Effector CD4-positive, alpha-beta T cell (primary cell): ENCODE results near the gene HRH2.
"Not testable (repeated sequence)": the region's sequence is repeated elsewhere in the genome, so short reads cannot be mapped to it uniquely, and the experiment has no call there.

Experiments used
- DNase-seq: peaks from one replicate; pipeline ENCODE4 v3.0.0-alpha.2; 2020
- total RNA-seq: gene quantifications from one replicate; lab custom pipeline; 2026; lab: John Stamatoyannopoulos, UW

Gene HRH2, protein sequence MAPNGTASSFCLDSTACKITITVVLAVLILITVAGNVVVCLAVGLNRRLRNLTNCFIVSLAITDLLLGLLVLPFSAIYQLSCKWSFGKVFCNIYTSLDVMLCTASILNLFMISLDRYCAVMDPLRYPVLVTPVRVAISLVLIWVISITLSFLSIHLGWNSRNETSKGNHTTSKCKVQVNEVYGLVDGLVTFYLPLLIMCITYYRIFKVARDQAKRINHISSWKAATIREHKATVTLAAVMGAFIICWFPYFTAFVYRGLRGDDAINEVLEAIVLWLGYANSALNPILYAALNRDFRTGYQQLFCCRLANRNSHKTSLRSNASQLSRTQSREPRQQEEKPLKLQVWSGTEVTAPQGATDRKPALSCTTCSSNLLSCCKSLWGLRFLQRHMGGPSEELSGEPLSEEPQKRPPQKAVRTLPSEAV
- total RNA-seq: 12.9 reads per million, percentile 37 among the genes with 10 or more reads in this experiment

GRCh38 chr5:175657593-175658271 lies at the start of gene HRH2:
TSS of gene HRH2 (plus strand) at chr5:175658071. CDS start at chr5:175683234, 25,163 bp downstream.
- no peak for DNase-seq

DNA sequence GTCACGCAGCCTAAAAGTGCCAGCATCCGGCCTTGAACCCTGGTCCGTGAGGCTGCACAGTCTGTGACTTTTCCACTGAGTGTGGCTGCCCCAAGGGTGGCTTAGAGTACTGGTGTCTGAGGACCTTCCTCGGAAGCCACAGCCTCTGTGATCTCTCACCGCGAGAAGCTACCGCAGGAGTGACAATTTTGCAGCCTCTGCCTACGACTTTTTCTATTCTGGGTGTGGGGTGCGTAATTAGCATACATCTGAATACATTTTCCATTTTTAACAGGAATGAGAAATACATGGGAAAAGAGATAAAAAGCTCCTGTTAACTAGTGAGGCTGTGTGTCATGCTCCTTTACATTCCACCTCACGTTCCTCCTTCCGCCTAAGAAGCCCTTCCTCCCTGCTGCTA lies 48.3 kb upstream of the HRH2 start:
- DNase-seq: no peak

GRCh38 chr5:175610381-175610780 lies 47.5 kb upstream of the HRH2 start:
- no peak for DNase-seq

- no peak for DNase-seq
Measured at GRCh38 chr5:175610898-175611297, 47.0 kb upstream of the HRH2 start.

- DNase-seq: no peak
Measured at GRCh38 chr5:175614223-175614815, 43.6 kb upstream of the HRH2 start.

- DNase-seq: no peak
Measured at GRCh38 chr5:175614861-175615260, 43.0 kb upstream of the HRH2 start.

DNA sequence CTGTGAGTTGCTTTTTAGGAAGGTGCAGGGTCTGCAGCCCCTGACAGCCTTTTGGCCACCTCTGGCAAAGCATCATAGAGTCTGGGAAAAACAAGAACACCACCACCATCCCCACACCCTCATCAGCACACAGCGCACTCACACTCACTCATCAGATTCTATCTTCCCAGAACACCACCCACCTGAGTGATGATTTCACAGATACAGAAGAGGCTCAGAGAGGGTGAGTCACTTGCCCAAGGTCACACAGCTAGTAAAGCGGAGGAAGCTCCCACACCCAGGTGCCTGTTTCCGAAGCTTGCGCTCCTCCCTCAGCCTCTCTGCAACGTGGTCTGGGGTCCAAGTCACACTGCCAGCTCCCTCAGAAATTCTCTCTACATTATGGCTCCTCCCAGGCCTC lies 41.8 kb upstream of the HRH2 start:
- no peak for DNase-seq

DNA sequence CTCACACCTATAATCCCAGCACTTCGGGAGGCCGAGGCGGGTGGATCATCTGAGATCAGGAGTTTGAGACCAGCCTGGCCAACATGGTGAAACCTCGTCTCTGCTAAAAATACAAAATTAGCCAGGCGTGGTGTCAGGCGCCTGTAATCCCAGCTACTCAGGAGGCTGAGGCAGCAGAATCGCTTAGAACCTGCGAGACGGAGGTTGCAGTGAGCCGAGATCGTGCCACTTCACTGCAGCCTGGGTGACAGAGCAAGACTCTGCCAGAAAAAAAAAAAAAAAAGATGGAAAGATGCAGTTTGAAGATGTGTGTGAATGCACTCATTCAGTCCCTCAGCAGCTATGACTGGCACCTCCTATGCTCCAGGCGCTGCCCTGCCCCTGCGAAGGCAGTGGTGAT lies 41.3 kb upstream of the HRH2 start:
- DNase-seq: not testable (repeated sequence)

GRCh38 chr5:175617447-175617846 lies 40.4 kb upstream of the HRH2 start:
- DNase-seq: no peak

DNA sequence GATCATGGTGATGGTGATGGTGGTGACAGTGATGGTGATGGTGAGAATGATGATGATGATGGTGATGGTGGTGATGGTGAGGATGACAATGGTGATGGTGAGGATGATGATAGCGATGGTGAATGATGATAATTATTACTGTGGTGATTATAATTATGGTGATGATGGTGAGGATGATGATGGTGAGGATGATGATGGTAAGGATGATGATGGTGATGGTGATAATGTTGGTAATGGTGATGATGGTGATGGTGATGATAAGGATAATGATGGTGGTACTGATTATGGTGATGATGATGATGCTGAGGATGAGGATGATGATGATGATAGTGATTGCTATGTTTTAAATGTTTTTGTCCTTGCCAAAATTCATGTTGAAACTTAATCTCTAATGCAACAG lies 37.3 kb upstream of the HRH2 start:
- DNase-seq: no peak

DNA sequence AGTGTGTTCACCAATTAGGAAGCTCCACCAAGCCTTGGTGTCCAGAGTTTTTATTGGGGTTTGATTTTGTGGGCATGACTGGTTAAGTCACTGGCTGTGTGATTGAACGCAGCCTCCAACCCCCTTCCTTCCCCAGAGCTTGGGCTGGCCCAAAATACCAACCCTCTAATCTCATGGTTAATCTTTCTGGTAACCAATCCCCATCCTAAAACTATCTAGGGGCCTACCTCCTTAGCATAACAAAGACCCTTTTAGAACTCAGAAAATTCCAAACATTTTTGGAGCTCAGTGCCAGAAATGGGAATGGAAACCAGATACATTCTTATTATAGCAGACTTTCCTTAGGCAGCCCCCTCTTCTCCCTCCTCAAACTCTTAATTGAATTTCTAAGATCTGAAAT lies 35.9 kb upstream of the HRH2 start:
- no peak for DNase-seq

DNA sequence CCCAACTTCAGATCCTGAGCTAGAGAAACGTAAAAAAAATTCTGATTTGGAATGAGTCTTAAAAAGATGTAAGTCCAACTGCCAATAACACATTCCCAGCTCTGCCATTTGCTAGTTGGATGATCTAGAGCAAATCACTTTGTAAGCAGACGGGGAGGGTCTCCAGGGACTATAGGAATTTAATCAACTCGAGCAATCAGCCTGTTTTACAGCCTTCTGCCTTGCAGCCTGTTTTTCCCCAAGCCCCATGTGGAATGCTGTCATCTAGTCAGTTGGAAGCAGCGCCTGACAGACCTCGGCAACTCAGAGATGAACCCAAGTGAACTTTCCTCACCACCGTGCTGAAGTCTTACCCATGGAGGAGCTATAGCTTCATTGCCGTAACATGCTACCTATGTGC lies 34.8 kb upstream of the HRH2 start:
- DNase-seq: no peak

DNA sequence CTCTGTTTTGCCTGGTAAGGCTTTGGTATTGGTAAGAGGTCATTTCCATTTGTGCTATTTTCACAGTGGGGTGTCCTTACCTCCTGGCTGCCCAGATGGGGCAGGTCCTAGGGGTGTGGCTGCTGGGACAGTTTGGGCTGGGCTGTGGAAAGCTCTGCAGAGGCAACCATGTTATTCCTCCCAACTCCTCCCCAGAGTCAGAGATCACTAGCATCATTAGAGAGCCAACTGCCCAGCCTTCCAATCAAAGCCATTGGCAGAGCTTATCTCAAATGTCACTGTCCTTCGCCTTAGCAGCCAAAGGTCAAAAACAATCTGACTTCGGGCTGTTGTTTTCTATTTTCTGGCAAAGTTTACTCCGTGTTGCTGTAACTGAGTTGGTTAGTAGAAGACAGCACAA lies 33.6 kb upstream of the HRH2 start:
- DNase-seq: no peak

GRCh38 chr5:175627005-175627404 lies 30.9 kb upstream of the HRH2 start:
- DNase-seq: no peak

DNA sequence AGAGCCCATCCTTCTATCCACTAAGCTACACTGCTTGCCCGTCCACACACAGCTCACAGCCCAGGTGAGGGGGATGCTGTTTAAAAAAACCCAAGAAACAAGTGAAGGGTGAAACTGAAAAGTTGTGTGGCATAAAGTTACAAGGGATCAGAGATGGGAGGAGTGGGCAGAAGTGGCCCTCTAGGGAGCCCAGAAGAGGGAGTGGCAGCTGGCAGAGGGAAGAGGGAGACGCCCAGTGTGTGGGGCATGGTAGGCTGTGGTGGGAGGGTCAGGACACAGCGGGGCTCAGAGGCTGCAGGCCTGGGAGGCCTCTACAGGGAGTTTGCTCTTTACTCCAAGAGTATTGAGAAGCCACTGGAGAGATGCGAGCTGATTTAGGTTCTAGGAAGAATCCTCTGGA lies 30.1 kb upstream of the HRH2 start:
- DNase-seq: no peak

GRCh38 chr5:175628668-175629067 lies 29.2 kb upstream of the HRH2 start:
- no peak for DNase-seq

DNA sequence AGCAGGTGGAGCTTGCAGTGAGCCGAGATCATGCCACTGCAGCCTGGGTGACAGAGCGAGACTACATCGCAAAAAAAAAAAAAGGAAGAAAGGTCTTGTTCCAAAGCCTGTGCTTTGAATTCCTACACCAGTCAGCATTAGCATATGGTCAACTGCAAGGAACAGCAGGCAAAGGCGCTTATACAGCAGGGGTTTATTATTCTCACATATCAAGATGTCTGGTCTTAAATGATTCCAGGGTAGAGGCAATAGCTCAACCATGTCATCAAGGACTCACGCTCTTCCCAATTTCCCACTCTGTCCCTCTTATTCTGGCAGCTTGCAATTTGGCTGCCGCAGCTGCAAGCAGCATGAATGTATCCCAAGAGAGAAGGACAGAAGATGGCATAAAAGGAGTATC lies 28.6 kb upstream of the HRH2 start:
- no peak for DNase-seq

GRCh38 chr5:175629793-175630192 lies 28.1 kb upstream of the HRH2 start:
- no peak for DNase-seq

DNA sequence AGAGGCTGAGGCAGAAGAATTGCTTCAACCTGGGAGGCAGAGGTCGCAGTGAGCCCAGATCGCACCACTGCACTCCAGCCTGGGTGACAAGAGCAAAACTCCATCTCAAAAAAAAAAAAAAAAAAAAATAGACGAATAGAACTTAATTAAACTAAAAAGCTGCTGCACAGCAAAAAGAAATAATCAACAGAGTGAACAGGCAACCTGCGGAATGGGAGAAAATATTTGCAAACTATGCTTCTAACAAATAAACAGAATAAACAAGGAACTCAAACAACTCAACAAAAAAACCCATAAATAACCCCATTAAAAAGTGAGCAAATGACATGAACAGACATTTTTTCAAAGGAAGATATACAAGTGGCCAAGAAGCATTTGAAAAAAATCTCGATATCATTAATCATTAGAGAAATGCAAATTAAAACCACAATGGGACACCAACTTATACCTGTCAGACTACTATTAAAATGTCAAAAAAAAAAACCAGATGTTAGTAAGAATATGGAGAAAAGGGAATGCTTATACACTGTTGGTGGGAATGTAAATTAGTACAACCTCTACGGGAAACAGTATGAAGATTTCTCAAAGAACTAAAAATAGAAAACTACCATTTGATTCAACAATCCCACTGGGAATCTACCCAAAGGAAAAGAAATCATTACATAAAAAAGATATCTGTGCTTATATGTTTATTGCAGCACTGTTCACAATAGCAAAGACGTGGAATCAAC lies 21.9 kb upstream of the HRH2 start:
- DNase-seq: no peak

GRCh38 chr5:175638305-175638704 lies 19.6 kb upstream of the HRH2 start:
- DNase-seq: no peak

DNA sequence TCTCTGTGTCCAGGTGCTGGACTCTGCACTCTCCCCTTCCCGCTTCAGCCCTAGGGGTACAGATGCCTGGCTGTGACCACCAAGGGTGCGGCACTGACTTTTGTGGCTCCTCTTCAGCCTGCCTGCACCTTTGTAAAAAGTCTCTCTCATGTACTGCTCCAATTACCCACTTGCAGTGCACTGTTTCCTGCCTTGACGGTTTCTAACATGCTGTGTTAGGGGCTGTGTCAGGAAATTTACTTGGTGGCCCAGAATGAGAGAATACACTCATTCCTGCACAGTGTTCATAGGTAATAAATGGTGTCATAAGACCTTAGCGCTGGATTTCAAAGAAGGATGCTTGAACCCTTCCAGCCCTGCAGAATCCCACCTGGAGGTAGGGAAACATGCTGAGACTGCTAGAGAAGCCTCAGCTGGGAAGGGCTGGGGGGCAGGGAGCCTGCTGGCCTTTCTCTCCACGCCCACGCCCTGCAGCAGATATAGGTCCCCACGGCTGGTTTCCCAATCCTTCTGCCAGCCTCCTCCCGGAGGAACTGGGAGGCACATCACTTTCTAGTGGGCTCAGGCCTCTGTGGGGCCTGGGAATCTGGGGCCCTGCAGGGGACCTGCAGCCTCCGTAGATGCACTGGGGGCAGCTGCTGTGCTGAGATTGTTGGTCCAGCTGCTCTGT lies 17.6 kb upstream of the HRH2 start:
- DNase-seq: no peak

DNA sequence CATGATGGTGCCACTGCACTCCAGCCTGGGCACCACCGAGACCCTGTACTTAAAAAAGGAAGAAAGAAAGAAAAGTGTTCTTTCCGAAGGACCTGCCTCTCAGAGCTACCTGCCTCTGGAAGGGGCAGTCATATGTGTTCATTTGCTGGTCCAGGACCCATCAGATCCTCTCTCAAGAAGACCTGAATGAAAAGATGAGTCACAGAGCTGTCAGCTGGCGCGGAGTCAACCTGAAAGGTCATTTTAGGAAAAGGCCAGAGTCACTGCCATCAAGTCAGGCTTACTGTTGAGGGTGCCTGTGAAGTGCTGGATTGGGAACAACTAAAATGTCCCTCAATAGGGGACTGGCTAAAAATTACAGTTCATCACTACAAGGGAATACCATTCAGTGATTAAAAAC lies 14.9 kb upstream of the HRH2 start:
- no peak for DNase-seq

DNA sequence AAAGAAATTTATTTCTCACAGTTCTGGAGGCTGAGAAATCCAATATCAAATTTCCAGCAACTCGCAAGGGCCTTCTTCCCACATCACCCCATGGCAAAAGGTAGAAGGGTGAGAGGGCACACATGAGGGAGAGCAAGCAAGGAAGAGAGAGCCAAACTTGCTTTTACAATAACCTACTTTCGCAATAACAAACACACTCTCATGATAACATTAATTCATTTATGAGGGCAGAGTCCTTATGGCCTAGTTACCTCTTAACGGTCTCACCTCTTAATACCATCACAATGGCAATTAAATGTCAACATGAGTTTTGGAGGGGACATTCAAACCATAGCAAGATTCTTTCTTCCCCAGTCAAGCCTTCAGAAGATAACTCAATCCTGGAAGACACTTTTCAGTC lies 11.6 kb upstream of the HRH2 start:
- DNase-seq: no peak
